Mucosa of gallbladder (tissue), 1 donor: Measurements from ENCODE around the gene PLOD1. TPM values are rescaled to one million over a fixed set of nuclear protein-coding genes. Genes with fewer than 3 reads are reported as not detected.
"Not testable (repeated sequence)": the region's sequence is repeated elsewhere in the genome, so short reads cannot be mapped to it uniquely, and the experiment has no call there.

ENCODE experiments used
- DNase-seq: peaks from one replicate; pipeline ENCODE4 v3.0.0-alpha.2; 2020; ENCODE audit warnings: low spot score
- total RNA-seq: library from RNA; stranded (reverse); gene quantifications from one replicate; pipeline ENCODE4 v1.2.1, GENCODE V29; 2021
- donor health status: DM: no; HTN: no; CAD: no.

Gene PLOD1
- total RNA-seq, 1 donor from 2014 or later: 100 TPM

GRCh38 chr1:12005488-12006166 is 71.1 kb downstream of the PLOD1 start:
- no peak for DNase-seq

- no peak for DNase-seq
Measured at GRCh38 chr1:12006167-12006921, 71.8 kb downstream of the PLOD1 start.

GRCh38 chr1:12007204-12007603 is 72.7 kb downstream of the PLOD1 start:
- no peak for DNase-seq

- DNase-seq: not testable (repeated sequence)
Measured at GRCh38 chr1:12008355-12008754, 73.8 kb downstream of the PLOD1 start.

- no peak for DNase-seq
Measured at GRCh38 chr1:12009318-12009947, 74.9 kb downstream of the PLOD1 start.

GRCh38 chr1:12010746-12011570 is 76.4 kb downstream of the PLOD1 start:
- DNase-seq: no peak

GRCh38 chr1:12011998-12012397 is 77.5 kb downstream of the PLOD1 start:
- no peak for DNase-seq

GRCh38 chr1:12012560-12013316 is 78.2 kb downstream of the PLOD1 start:
- no peak for DNase-seq

- no peak for DNase-seq
Measured at GRCh38 chr1:12014141-12014991, 79.8 kb downstream of the PLOD1 start.

GRCh38 chr1:12015001-12015491 is 80.5 kb downstream of the PLOD1 start:
- DNase-seq: no peak

- no peak for DNase-seq
Measured at GRCh38 chr1:12015499-12015898, 81.0 kb downstream of the PLOD1 start.

- DNase-seq: no peak
Measured at GRCh38 chr1:12016182-12016581, 81.7 kb downstream of the PLOD1 start.

GRCh38 chr1:12019858-12020509 is 85.5 kb downstream of the PLOD1 start:
- no peak for DNase-seq

GRCh38 chr1:12021616-12022015 is 87.1 kb downstream of the PLOD1 start:
- DNase-seq: no peak

GRCh38 chr1:12022036-12022435 is 87.5 kb downstream of the PLOD1 start:
- no peak for DNase-seq
